Colon (tissue), 2 donors: ENCODE data around the gene POU3F2.

Experiments
- FAIRE-seq: peaks from 2 replicates; lab custom pipeline; 2012; peaks lifted over from hg19 to GRCh38; lab: Jason Lieb, UNC
- donor health status: control.
- donor health status: control.

POU3F2 gene

GRCh38 chr6:98844244-98845210 lies 10.2 kb downstream of the POU3F2 start:
- no peak for FAIRE-seq

DNA sequence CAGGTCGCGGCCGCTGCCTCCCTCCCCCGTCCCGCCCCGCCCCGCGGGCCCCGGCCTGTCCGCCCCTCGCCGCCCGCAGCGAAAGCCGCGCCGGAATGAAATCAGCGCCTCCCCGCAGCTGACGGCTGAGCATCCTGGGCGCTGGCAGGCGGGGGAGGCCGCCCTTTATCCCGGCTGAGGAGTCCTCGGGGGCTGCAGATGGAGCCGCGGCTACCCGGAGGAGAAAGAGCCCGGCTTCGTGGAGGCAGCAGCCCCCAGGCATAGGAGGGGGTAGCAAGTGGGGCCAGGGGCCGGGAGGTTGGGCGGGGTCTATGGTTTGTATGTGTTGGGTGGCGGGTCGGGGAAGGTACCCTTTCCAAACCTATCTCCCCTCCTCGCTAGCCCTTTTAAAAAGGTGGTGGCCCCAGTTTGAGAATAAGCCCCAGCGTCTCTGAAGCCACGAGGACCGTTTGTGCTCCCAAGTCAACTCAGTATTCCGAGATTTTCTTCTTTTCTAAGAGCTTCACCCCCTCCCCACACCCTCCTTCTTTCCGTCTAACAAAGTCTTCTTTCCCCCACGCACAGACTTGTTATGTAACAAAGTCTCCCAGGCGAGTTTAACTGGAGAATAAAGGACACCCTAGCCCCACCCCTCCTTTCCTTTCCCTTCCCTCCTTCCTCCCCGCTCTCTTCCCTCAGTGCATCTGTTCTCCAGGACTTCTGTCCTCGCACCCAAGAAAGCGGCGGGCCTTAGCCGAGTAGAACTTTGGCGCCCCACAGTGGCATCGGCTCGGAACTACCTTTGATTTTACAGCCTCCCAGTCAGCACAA lies 11.0 kb downstream of the POU3F2 start:
- FAIRE-seq: no peak

- no peak for FAIRE-seq
Observed at GRCh38 chr6:98846021-98846380, 11.6 kb downstream of the POU3F2 start.

DNA sequence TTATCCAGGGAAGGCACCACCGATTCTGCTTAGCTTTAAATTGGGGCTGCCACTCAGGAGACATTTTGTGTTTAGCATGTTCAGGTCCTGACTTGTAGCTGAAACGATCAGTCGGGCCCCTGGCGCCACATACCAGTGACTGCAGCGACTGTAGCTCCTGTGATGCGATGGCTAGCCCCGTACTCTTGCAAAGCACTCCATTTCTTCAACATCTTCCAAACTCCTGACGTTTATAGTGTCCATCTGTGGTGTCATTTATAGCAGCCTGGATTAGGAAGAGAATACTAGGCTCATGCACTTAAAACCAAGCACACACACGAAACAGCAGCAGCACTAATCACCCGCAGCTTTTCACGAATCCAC lies 13.0 kb downstream of the POU3F2 start:
- no peak for FAIRE-seq

DNA sequence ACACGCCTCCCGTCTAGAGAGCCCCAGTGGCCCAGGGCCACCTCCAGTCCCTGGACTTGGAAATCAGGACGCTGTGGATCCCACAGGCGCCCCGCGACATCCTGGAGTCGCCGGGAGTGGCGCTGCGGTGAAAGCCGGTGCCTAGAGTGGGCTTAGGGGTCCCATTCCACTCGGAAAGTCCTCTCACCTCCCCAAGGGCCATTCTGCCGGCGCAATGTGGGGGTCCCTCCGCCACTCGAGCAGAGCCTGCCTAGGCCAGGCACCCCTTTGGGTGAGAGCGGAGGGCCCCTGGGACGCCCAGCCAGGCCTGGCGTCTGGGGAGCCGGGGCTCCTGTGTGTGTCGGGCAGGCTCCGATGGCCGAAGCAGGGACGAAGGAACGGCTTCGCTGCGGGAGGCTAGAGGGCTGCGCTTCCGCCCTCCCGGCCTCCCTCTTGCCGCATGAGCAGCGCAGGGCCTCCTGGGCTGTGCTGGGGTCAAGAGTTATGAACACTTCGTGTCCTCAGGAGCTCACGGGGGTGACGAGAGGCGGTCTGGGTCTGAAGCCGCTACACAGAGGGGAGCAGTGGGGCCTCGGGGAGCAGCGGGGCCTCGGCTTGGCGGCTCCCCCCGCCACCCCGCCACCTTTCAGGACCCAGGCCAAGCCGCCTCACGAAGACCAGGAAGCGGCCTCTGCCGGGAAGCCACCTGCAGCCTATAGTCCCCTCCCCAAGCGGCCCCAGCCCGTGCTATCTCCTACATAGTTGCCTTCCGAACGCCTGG lies 13.6 kb downstream of the POU3F2 start:
- FAIRE-seq: no peak

GRCh38 chr6:98848539-98849242 lies 14.3 kb downstream of the POU3F2 start:
- no peak for FAIRE-seq

DNA sequence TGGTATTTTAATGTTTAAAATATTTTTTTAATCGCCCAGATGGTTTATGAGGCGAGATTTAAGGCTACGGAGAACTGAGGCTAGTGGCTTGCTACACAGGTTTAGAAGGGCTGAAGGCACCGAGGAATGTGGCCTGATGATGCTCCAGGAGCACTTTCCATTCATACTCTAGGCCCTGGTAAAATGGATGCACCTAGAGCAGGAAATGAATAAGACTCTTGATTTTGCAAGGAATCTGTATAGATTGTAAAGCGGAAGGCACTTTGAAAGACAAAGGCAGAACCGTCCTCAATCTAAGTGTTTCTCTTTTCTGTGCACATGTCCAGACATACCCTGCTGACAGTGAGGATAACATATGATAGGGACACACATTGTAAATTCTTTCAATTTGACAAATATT lies 30.1 kb downstream of the POU3F2 start:
- FAIRE-seq: no peak

GRCh38 chr6:98871057-98871456 lies 36.7 kb downstream of the POU3F2 start:
- FAIRE-seq: no peak

DNA sequence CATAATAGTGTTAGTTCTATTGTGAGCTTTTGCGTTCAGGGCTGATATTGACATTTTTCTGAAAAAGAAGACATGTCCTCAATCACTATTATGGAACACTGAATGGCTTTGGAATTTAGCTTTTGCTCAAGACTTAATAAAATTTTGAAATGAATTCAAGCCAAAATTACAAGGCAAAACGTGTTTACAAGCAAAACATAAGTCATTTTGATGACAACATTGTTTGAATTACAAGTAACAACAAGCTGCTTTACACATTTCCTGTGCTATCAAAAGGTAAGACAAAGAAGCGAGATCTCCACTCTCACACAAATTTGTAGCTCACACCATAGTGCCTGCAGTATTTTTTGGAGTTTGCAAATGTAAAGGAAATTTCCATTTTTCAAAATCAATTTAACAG lies 37.4 kb downstream of the POU3F2 start:
- FAIRE-seq: no peak

GRCh38 chr6:98875375-98875774 lies 41.0 kb downstream of the POU3F2 start:
- no peak for FAIRE-seq

DNA sequence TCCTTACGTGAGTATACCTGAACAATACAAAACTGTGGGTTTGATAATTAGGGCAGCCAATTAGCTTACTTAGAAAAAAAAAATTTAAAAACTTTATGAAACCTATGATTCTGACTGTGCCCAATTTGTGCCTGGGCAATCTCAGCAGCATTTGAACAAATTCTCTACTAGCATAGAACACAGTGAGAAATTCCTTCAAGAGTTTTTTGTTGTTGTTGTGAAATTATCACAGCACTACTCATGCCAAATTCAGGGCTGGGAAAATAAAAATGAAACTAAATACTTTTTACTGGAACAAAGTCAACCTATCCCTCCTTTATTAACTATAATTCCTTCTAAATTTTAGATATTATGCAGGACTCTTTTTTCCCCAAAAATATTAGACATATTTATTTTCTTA lies 42.9 kb downstream of the POU3F2 start:
- FAIRE-seq: no peak

GRCh38 chr6:98880486-98880885 lies 46.1 kb downstream of the POU3F2 start:
- FAIRE-seq: no peak

DNA sequence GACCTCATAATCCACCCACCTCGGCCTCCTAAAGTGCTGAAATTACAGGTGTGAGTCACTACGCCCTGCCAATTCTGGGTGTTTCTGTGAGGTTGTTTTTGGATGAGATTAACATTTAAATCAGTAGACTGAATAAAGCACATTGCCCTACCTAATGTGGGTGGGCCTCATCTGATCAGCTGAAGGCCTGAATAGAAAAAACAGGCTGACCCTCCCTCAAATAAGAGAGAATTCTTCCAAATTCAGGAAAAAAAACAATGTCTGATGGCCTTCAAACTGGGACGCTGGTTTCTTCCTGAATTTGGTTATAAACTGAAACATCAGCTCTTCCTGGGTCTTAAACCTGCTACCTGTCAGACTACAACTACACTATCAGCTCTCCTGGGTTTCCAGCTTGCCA lies 51.0 kb downstream of the POU3F2 start:
- no peak for FAIRE-seq

DNA sequence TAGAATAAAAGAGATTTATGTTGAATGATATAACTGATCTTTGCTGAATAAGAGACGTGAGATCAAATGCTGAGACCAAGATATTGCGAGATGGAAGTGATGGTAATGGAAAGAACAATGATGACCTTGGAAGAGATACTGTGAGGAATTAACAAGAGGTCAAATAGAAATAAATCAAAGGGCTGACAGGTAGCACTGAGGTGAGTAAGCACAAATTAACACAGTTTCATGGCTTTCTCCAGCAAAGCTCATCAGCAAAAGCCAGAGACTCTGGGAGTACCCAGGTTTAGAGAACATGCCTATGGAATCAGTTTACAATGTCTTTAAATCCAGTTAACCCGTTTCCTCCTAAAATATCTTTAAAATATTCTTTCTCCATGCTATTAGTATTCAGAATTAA lies 53.3 kb downstream of the POU3F2 start:
- FAIRE-seq: no peak
